Stimulated activated CD4-positive, alpha-beta T cell treated with anti-CD3 and anti-CD28 coated beads, Interleukin-2, amount 100 ng/mL, for 48 hours (primary cell): ENCODE results near the gene MEST.
"Not testable (repeated sequence)": the region's sequence is repeated elsewhere in the genome, so short reads cannot be mapped to it uniquely, and the experiment has no call there.

Experiments used
- DNase-seq, 2 donors: peaks; one replicate each; pipeline ENCODE4 v3.0.0-alpha.2; 2020

The MEST gene

GRCh38 chr7:130491841-130492522 lies at the start of gene MEST:
TSS of gene MEST (plus strand) at chr7:130492085. CDS start at chr7:130492314, 229 bp downstream.
- DNase-seq = no peak

- DNase-seq = no peak
Measured at GRCh38 chr7:130442601-130443000, 49.3 kb upstream of the MEST start.

GRCh38 chr7:130444234-130444633 lies 47.7 kb upstream of the MEST start:
- DNase-seq = no peak

GRCh38 chr7:130444751-130445407 lies 47.0 kb upstream of the MEST start:
- DNase-seq = no peak

GRCh38 chr7:130446259-130446658 lies 45.6 kb upstream of the MEST start:
- no peak for DNase-seq

- DNase-seq = not testable (repeated sequence)
Measured at GRCh38 chr7:130451344-130451743, 40.5 kb upstream of the MEST start.

- no peak for DNase-seq
Measured at GRCh38 chr7:130452951-130453350, 38.9 kb upstream of the MEST start.

GRCh38 chr7:130454959-130455358 lies 36.9 kb upstream of the MEST start:
- DNase-seq = no peak

- no peak for DNase-seq
Measured at GRCh38 chr7:130458257-130458656, 33.6 kb upstream of the MEST start.

GRCh38 chr7:130461272-130461671 lies 30.6 kb upstream of the MEST start:
- DNase-seq = no peak

GRCh38 chr7:130463553-130464434 lies 28.1 kb upstream of the MEST start:
- no peak for DNase-seq

GRCh38 chr7:130468612-130469011 lies 23.3 kb upstream of the MEST start:
- DNase-seq = no peak

GRCh38 chr7:130471974-130472373 lies 19.9 kb upstream of the MEST start:
- DNase-seq = no peak

GRCh38 chr7:130473289-130473688 lies 18.6 kb upstream of the MEST start:
- DNase-seq = no peak

- DNase-seq = no peak
Measured at GRCh38 chr7:130473876-130474275, 18.0 kb upstream of the MEST start.

GRCh38 chr7:130475776-130476175 lies 16.1 kb upstream of the MEST start:
- no peak for DNase-seq

- no peak for DNase-seq
Measured at GRCh38 chr7:130476297-130477150, 15.4 kb upstream of the MEST start.

GRCh38 chr7:130478991-130479390 lies 12.9 kb upstream of the MEST start:
- no peak for DNase-seq

- no peak for DNase-seq
Measured at GRCh38 chr7:130479716-130480400, 12.0 kb upstream of the MEST start.

GRCh38 chr7:130481898-130482297 lies 10.0 kb upstream of the MEST start:
- DNase-seq = no peak

- DNase-seq = no peak
Measured at GRCh38 chr7:130483031-130483430, 8.9 kb upstream of the MEST start.

- DNase-seq = no peak
Measured at GRCh38 chr7:130485734-130486113, 6.2 kb upstream of the MEST start.
